Measurements from ENCODE around the gene NOX5. TPM values are rescaled to one million over a fixed set of nuclear protein-coding genes. Genes with fewer than 3 reads are reported as not detected.
A peak's percentile ranks its signal among the peaks of the same experiment; 100 is the strongest.

Gene NOX5
- total and polyA plus RNA-seq, 2 of the 4 experiments (the other 2 are of a cell fraction), result 0.07 TPM; not detected in 1

DNA sequence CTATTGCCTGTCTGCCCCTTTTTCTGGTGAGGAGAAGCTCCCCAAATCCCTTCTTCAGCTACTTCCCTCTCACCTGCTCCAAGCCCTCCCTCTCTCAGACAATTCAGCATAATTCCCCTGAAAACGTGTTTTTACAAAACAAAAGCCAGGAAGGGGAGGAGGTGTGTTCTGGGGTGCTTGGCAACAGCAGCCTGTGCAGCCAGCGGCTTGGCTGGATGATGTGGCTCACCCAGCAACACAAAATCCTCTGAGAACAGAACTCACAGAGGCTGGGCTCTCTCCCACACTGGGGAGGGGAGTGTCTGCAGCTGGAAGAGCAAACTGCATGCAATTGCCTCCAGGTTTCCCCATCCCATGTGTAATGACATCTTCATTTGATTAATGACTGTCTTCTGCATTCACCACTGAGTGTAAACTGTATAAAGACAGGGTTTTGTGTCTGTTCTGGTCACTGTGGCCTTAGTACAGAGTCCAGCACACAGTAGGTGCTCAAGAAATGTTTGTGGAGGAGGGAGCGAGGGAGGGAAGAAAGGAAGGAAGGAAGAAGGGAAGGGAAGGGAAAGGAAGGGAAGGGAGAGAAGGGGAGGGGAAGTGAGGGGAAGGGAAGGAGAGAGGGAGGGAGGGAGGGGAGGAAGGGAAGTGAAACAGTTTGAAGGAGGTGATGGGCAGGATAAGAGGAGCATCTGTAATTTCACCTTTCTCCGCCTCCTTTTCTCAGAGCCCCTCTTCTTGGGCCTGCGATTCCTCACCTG, 75.9 kb downstream of the NOX5 start:
- intact Hi-C loops (cut with micrococcal nuclease), result no loop called here
- H3K79me1 ChIP-seq (ENCODE audit: low read depth in 1 of 2, low read length in 2 of 2), result no peaks in the 10 kb centered on the region
- WGBS, 2 experiments (ENCODE audit: extremely low coverage in 2 of 2, insufficient read length in 1 of 2), result 89% methylated on average over 1 of the region's 5 CpGs; no CpG with 5 or more reads in 1 of the 2 experiments
- no peak overlapping the region for H3K18ac ChIP-seq (ENCODE audit: low read depth, low read length)
- TF ChIP-seq POLR2A (IDR thresholded peaks at IDR 0.05; ENCODE audit: low read depth, low read length) (no peak), MAZ (IDR thresholded peaks at IDR 0.05; ENCODE audit: borderline replicate concordance, low read depth, low read length) (no peak), MXI1 (IDR thresholded peaks at IDR 0.05; ENCODE audit: borderline replicate concordance, low read depth, low read length) (no peak), ELK1 (IDR thresholded peaks at IDR 0.05; ENCODE audit: borderline replicate concordance, low read depth, low read length) (no peak), RFX5 (IDR thresholded peaks at IDR 0.05; ENCODE audit: low read depth, low read length) (no peak), RCOR1 (IDR thresholded peaks at IDR 0.05; ENCODE audit: insufficient replicate concordance, low read length) (no peak), NFE2L2 (IDR thresholded peaks at IDR 0.05; ENCODE audit: low read depth, low read length) (no peak), CEBPB (IDR thresholded peaks at IDR 0.05; ENCODE audit: low read depth, low read length) (no peak), MAFK (IDR thresholded peaks at IDR 0.05; ENCODE audit: low read depth, low read length) (no peak), SMC3 (IDR thresholded peaks at IDR 0.05; ENCODE audit: low read depth, low read length) (no peak), CHD1 (IDR thresholded peaks at IDR 0.05; ENCODE audit: low read depth, low read length) (no peak), FOS (IDR thresholded peaks at IDR 0.05; ENCODE audit: low read depth, low read length) (no peak), BHLHE40 (IDR thresholded peaks at IDR 0.05; ENCODE audit: low read depth, low read length) (no peak), RAD21 (IDR thresholded peaks at IDR 0.05; ENCODE audit: low read length) (no peak)
- TF ChIP-seq, protein P1, sequence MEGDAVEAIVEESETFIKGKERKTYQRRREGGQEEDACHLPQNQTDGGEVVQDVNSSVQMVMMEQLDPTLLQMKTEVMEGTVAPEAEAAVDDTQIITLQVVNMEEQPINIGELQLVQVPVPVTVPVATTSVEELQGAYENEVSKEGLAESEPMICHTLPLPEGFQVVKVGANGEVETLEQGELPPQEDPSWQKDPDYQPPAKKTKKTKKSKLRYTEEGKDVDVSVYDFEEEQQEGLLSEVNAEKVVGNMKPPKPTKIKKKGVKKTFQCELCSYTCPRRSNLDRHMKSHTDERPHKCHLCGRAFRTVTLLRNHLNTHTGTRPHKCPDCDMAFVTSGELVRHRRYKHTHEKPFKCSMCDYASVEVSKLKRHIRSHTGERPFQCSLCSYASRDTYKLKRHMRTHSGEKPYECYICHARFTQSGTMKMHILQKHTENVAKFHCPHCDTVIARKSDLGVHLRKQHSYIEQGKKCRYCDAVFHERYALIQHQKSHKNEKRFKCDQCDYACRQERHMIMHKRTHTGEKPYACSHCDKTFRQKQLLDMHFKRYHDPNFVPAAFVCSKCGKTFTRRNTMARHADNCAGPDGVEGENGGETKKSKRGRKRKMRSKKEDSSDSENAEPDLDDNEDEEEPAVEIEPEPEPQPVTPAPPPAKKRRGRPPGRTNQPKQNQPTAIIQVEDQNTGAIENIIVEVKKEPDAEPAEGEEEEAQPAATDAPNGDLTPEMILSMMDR (conservative IDR thresholded peaks at IDR 0.05; ENCODE audit: low read depth, low read length), result no peak
- TF ChIP-seq, protein P2, sequence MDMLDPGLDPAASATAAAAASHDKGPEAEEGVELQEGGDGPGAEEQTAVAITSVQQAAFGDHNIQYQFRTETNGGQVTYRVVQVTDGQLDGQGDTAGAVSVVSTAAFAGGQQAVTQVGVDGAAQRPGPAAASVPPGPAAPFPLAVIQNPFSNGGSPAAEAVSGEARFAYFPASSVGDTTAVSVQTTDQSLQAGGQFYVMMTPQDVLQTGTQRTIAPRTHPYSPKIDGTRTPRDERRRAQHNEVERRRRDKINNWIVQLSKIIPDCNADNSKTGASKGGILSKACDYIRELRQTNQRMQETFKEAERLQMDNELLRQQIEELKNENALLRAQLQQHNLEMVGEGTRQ (IDR thresholded peaks at IDR 0.05; ENCODE audit: low read depth, low read length), result no peak
- DNase-seq (peak; percentile 29), ATAC-seq (ENCODE audit: low read depth) (no peak; the same call in 1 of the 2 replicates)
- in situ Hi-C loops (cut with MboI; ENCODE audit: low sequenced_read_pairs), result no loop called here
- no peak overlapping the region for H4K91ac ChIP-seq (ENCODE audit: insufficient read depth, low read depth, low read length)
- no peak overlapping the region for H2AK5ac ChIP-seq (ENCODE audit: low read depth, low read length)
- H2AK9ac ChIP-seq (replicated peaks; ENCODE audit: low read depth, low read length, poor library complexity), result no peak overlapping the region
- dilution Hi-C loops (cut with HindIII; ENCODE audit: low sequenced_read_pairs, unreplicated experiment), result no loop called here
- H3K9me1 ChIP-seq (ENCODE audit: insufficient read depth, low read length), result no peaks in the 10 kb centered on the region; the same call in 1 of the 2 replicates
- no peak overlapping the region for H3K56ac ChIP-seq (ENCODE audit: extremely low read depth, insufficient read depth, low read length)
- H3K27ac ChIP-seq (ENCODE audit: insufficient read depth, low read length), result no peak overlapping the region
- no peak overlapping the region for H2BK5ac ChIP-seq (ENCODE audit: low read depth, low read length, poor library complexity, severe bottlenecking)
- CTCF ChIA-PET, result no interaction called here
- no peak overlapping the region for H4K5ac ChIP-seq (ENCODE audit: low read depth, low read length)
- no peak overlapping the region for H3K9ac ChIP-seq (ENCODE audit: low read depth, low read length)
- H2BK15ac ChIP-seq (ENCODE audit: low read depth, low read length), result no peak overlapping the region
- H4K20me1 ChIP-seq (ENCODE audit: insufficient read depth, low read length), result no peaks in the 10 kb centered on the region
- H3K9me3 ChIP-seq (ENCODE audit: control insufficient read depth, insufficient read depth, low read length), result no peaks in the 10 kb centered on the region
- no peak overlapping the region for H3K14ac ChIP-seq (replicated peaks; ENCODE audit: low read depth, low read length)
- H3K23ac ChIP-seq (ENCODE audit: low read depth, low read length), result no peak overlapping the region
- H4K8ac ChIP-seq (ENCODE audit: low read depth in 2 of 2, low read length in 2 of 2), result no peak overlapping the region
- no peak overlapping the region for H3K4me3 ChIP-seq (ENCODE audit: insufficient read depth, low read depth, low read length)
- peaks cover 1% of the 10 kb centered on the region; the same call in 1 of the 2 replicates for H3K4me1 ChIP-seq (ENCODE audit: control insufficient read depth, insufficient read depth, low read length)
- no TSS peak for BruUV-seq (replicated peaks)
- no peaks in the 10 kb centered on the region for H3K36me3 ChIP-seq (ENCODE audit: control insufficient read depth, insufficient read depth, low read length)
- no peak overlapping the region for H3K4me2 ChIP-seq (ENCODE audit: low read depth, low read length)
- H3K27me3 ChIP-seq (ENCODE audit: control insufficient read depth, insufficient read depth, low read length), result peaks cover 59% of the 10 kb centered on the region
- no peak overlapping the region for H2AFZ ChIP-seq (replicated peaks; ENCODE audit: low read length, poor library complexity)
- POLR2A ChIA-PET (ENCODE audit: unreplicated experiment), result no interaction called here
- no peak overlapping the region for H3K4ac ChIP-seq (ENCODE audit: low read depth, low read length)
- no peak overlapping the region for H2BK120ac ChIP-seq (ENCODE audit: low read depth, low read length)
- H2BK20ac ChIP-seq (ENCODE audit: low read depth, low read length), result no peak overlapping the region
